Endothelial cell of umbilical vein (primary cell): ENCODE results near the gene FAM187B. TPM values are rescaled to one million over a fixed set of nuclear protein-coding genes. Genes with fewer than 3 reads are reported as not detected.

Experiments used
- BruUV-seq: library from RNA; stranded (reverse); fragments of 400-500 nt; replicated peaks from 2 replicates; lab custom pipeline; 2021; lab: Mats Ljungman, UMichigan
- CTCF ChIA-PET: fragments of 300-600, 350-600 bp; sonication (Branson Sonifier 250); formaldehyde crosslinking; loops from one replicate; lab custom pipeline; 2021; ENCODE audit warnings: antibody characterized with exemption, inconsistent platforms; lab: Charles Lee
- POLR2A ChIA-PET: fragments of 300-600, 350-600 bp; sonication (Branson Sonifier 250); formaldehyde crosslinking; loops from one replicate; lab custom pipeline; 2021; ENCODE audit warnings: antibody characterized with exemption, inconsistent platforms; lab: Charles Lee
- DNase-seq: peaks from one replicate; pipeline ENCODE4 v3.0.0-alpha.2; 2011; ENCODE audit warnings: low read depth, low spot score
- FAIRE-seq: peaks from 2 replicates; lab custom pipeline; 2011; peaks lifted over from hg19 to GRCh38; lab: Jason Lieb, UNC
- H2AFZ ChIP-seq: 2 replicates; pipeline ENCODE4 v1.6.0; 2012; ENCODE audit warnings: low read depth, low read length, control low read depth, inconsistent platforms
- H3K27ac ChIP-seq: 2 replicates; pipeline ENCODE4 v1.5.1; 2011; ENCODE audit warnings: low read depth, mild to moderate bottlenecking, control low read depth, low read length, moderate library complexity; ENCODE audit not compliant: insufficient read depth
- H3K27me3 ChIP-seq, 2 experiments: 2 replicates each; pipeline versions ENCODE4 v1.6.0 to v1.6.1; 2011; ENCODE audit warnings: low read length in 2 of 2, mixed read lengths in 1 of 2; ENCODE audit not compliant: control insufficient read depth in 2 of 2, insufficient read depth in 2 of 2
- H3K36me3 ChIP-seq, 2 experiments: 2 replicates in 1 of 2; 3 replicates in 1 of 2; pipeline ENCODE4 v1.5.1; 2011; ENCODE audit warnings: low read length in 2 of 2, mild to moderate bottlenecking in 1 of 2, moderate library complexity in 1 of 2; ENCODE audit not compliant: control insufficient read depth in 2 of 2, insufficient read depth in 2 of 2; ENCODE audit errors: extremely low read depth in 1 of 2
- H3K4me1 ChIP-seq: 3 replicates; pipeline ENCODE4 v1.5.1; 2011; ENCODE audit warnings: mild to moderate bottlenecking, low read length; ENCODE audit not compliant: control insufficient read depth, insufficient read depth; ENCODE audit errors: extremely low read depth
- H3K4me2 ChIP-seq: 2 replicates; pipeline ENCODE4 v1.6.1; 2011; ENCODE audit warnings: low read length, control low read depth, mixed read lengths; ENCODE audit not compliant: insufficient read depth
- H3K4me3 ChIP-seq, 3 experiments: fragments of 200-600 bp in 1 of 3; sonication (generic), shearing (Covaris generic) in 1 of 3; replicated peaks in 1 of 3; 2 replicates each; pipeline ENCODE4 v1.5.1; 2011 to 2016; ENCODE audit warnings: control low read depth in 3 of 3, low read length in 3 of 3, mild to moderate bottlenecking in 2 of 3, inconsistent platforms in 1 of 3, low read depth in 1 of 3, moderate library complexity in 1 of 3; ENCODE audit not compliant: insufficient read depth in 1 of 3
- H3K79me2 ChIP-seq: 2 replicates; pipeline ENCODE4 v1.6.0; 2012; ENCODE audit warnings: low read length, inconsistent platforms; ENCODE audit not compliant: control insufficient read depth, insufficient read depth
- H3K9ac ChIP-seq: replicated peaks from 2 replicates; pipeline ENCODE3; 2011; ENCODE audit warnings: low read length, control low read depth; ENCODE audit not compliant: insufficient read depth; ENCODE audit errors: extremely low read depth
- H3K9me1 ChIP-seq: replicated peaks from 3 replicates; pipeline ENCODE4 v1.6.0; 2011; ENCODE audit warnings: mild to moderate bottlenecking, low read length; ENCODE audit not compliant: control insufficient read depth, insufficient read depth; ENCODE audit errors: extremely low read depth
- H3K9me3 ChIP-seq: replicated peaks from 2 replicates; pipeline ENCODE4 v1.5.1; 2012; ENCODE audit warnings: low read length, inconsistent platforms; ENCODE audit not compliant: control insufficient read depth, insufficient read depth
- H4K20me1 ChIP-seq: replicated peaks from 2 replicates; pipeline ENCODE3; 2011; ENCODE audit warnings: mild to moderate bottlenecking, low read length; ENCODE audit not compliant: control insufficient read depth, insufficient read depth; ENCODE audit errors: extremely low read depth
- EZH2 ChIP-seq: IDR thresholded peaks from 2 replicates; pipeline ENCODE4 v1.6.1; 2012; ENCODE audit warnings: borderline replicate concordance, low read depth, mild to moderate bottlenecking, moderate library complexity, low read length, inconsistent platforms; ENCODE audit not compliant: severe bottlenecking
- FOS ChIP-seq: IDR thresholded peaks from 2 replicates; pipeline ENCODE4 v1.6.1; 2011; ENCODE audit warnings: mild to moderate bottlenecking, low read length, moderate library complexity, borderline replicate concordance; ENCODE audit not compliant: insufficient read depth
- GATA2 ChIP-seq: IDR thresholded peaks from 2 replicates; pipeline ENCODE4 v1.7.0; 2011; ENCODE audit warnings: low read depth, mild to moderate bottlenecking, moderate library complexity, mixed read lengths, low read length; ENCODE audit not compliant: insufficient read length, insufficient read depth
- JUN ChIP-seq: IDR thresholded peaks from 2 replicates; pipeline ENCODE4 v1.6.1; 2011; ENCODE audit warnings: borderline replicate concordance, low read depth; ENCODE audit not compliant: insufficient read length, insufficient read depth
- MYC ChIP-seq: IDR thresholded peaks from one replicate; pipeline ENCODE4 v1.6.1; 2011; ENCODE audit warnings: mild to moderate bottlenecking, low read depth, low read length
- POLR2A ChIP-seq: IDR thresholded peaks from 2 replicates; pipeline ENCODE4 v1.6.1; 2012; ENCODE audit warnings: low read depth, mild to moderate bottlenecking, control low read depth, low read length
- POLR2AphosphoS5 ChIP-seq: IDR thresholded peaks from 2 replicates; pipeline ENCODE4 v1.6.1; 2012; ENCODE audit warnings: low read depth, mild to moderate bottlenecking, control low read depth, low read length, moderate library complexity; ENCODE audit not compliant: insufficient read depth
- dilution Hi-C: fragments of 300-500 bp; cut with MboI; formaldehyde crosslinking; loops from one replicate; pipeline ENCODE4 v1.15.0; 2019; ENCODE audit warnings: low sequenced_read_pairs; ENCODE audit not compliant: extremely low pct_ligation_motif_present
- intact Hi-C: fragments of 100-400 bp; cut with micrococcal nuclease; formaldehyde crosslinking; loops from one replicate; pipeline ENCODE4 v1.10.0; 2022
- polyA plus RNA-seq, 4 experiments: library from polyadenylated mRNA; depleted of rRNA in 3 of 4; stranded (reverse) in 3 of 4; unstranded in 1 of 4; fragments of >200 nt; gene quantifications; 2 replicates each; pipeline versions ENCODE4 v1.2.1 to v1.2.3, GENCODE V29; 2011 to 2012; ENCODE audit warnings: missing spikeins in 1 of 4
- total RNA-seq: library from RNA; stranded (reverse); gene quantifications from 2 replicates; pipeline ENCODE4 v1.2.3, GENCODE V29; 2021
- TF ChIP-seq, protein P1 (sequence below): IDR thresholded peaks from 2 replicates; pipeline ENCODE4 v1.6.1; 2011; ENCODE audit not compliant: insufficient read depth, insufficient read length
- TF ChIP-seq, protein P2 (sequence below), 2 donors: IDR thresholded peaks; 1 replicate in 1 of 2; 2 replicates in 1 of 2; pipeline ENCODE4 v1.5.1; 2011; ENCODE audit warnings: low read length in 2 of 2, mild to moderate bottlenecking in 2 of 2, moderate library complexity in 2 of 2, control low read depth in 1 of 2, inconsistent platforms in 1 of 2, low read depth in 1 of 2; ENCODE audit not compliant: insufficient read depth in 1 of 2; ENCODE audit errors: extremely low read depth in 1 of 2

FAM187B gene
- total and polyA plus RNA-seq, 2 donors (not counting 3 experiments of a cell fraction or from before 2014, with no cell fraction given), result not detected

GRCh38 chr19:35265900-35266519 lies 37.5 kb upstream of the FAM187B start:
- no peak overlapping the region for H3K27ac ChIP-seq
- peaks cover 3% of the 10 kb centered on the region for H3K79me2 ChIP-seq
- H3K36me3 ChIP-seq, result peaks cover 0 to 5% of the 10 kb centered on the region in 2 experiments
- DNase-seq (no peak), FAIRE-seq (no peak)
- intact Hi-C loops, result loop anchor here (5.0 to 10.0 kb wide), 2 partner anchors 54 to 231 kb away; partner anchors contain the start of gene SCN1B
- H4K20me1 ChIP-seq, result no peaks in the 10 kb centered on the region
- CTCF ChIA-PET, result no interaction called here
- H2AFZ ChIP-seq, result no peak overlapping the region
- no peak overlapping the region for H3K9ac ChIP-seq
- no peaks in the 10 kb centered on the region for H3K9me3 ChIP-seq
- BruUV-seq, result no TSS peak
- H3K27me3 ChIP-seq, result no peaks in the 10 kb centered on the region
- POLR2A ChIA-PET, result no interaction called here
- no peaks in the 10 kb centered on the region for H3K9me1 ChIP-seq
- no peak overlapping the region for H3K4me3 ChIP-seq
- no peak for TF ChIP-seq GATA2
- no peak for TF ChIP-seq POLR2AphosphoS5
- no peak for TF ChIP-seq EZH2
- no peak for TF ChIP-seq POLR2A
- TF ChIP-seq, protein P1, sequence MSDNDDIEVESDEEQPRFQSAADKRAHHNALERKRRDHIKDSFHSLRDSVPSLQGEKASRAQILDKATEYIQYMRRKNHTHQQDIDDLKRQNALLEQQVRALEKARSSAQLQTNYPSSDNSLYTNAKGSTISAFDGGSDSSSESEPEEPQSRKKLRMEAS, result no peak
- TF ChIP-seq MYC, result no peak
- TF ChIP-seq JUN, result no peak
- no peak for TF ChIP-seq FOS
- TF ChIP-seq, protein P2, sequence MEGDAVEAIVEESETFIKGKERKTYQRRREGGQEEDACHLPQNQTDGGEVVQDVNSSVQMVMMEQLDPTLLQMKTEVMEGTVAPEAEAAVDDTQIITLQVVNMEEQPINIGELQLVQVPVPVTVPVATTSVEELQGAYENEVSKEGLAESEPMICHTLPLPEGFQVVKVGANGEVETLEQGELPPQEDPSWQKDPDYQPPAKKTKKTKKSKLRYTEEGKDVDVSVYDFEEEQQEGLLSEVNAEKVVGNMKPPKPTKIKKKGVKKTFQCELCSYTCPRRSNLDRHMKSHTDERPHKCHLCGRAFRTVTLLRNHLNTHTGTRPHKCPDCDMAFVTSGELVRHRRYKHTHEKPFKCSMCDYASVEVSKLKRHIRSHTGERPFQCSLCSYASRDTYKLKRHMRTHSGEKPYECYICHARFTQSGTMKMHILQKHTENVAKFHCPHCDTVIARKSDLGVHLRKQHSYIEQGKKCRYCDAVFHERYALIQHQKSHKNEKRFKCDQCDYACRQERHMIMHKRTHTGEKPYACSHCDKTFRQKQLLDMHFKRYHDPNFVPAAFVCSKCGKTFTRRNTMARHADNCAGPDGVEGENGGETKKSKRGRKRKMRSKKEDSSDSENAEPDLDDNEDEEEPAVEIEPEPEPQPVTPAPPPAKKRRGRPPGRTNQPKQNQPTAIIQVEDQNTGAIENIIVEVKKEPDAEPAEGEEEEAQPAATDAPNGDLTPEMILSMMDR (IDR thresholded peaks at IDR 0.05; ENCODE audit: extremely low read depth in 1 of 2, insufficient read depth in 1 of 2, low read depth in 1 of 2, low read length in 2 of 2), result no peak
- H3K4me2 ChIP-seq, result no peak overlapping the region
- H3K4me1 ChIP-seq, result peaks cover 4% of the 10 kb centered on the region
- dilution Hi-C loops, result no loop called here
